Progenitor cell of endocrine pancreas (in vitro differentiated cells): Measurements from ENCODE around the gene DIS3L2. TPM values are rescaled to one million over a fixed set of nuclear protein-coding genes. Genes with fewer than 3 reads are reported as not detected.

Source experiments
- DNase-seq: peaks from one replicate; pipeline ENCODE4 v3.0.0; 2021; ENCODE audit warnings: low spot score; ENCODE audit not compliant: unreplicated experiment
- H3K27ac Mint-ChIP-seq: 2 replicates; pipeline ENCODE4 v1.8.0; 2021; ENCODE audit warnings: mild to moderate bottlenecking, moderate library complexity, mixed read lengths
- H3K27me3 Mint-ChIP-seq: 2 replicates; pipeline ENCODE4 v1.8.0; 2021; ENCODE audit warnings: mixed read lengths
- H3K36me3 Mint-ChIP-seq: 2 replicates; pipeline ENCODE4 v1.8.0; 2022; ENCODE audit warnings: mixed read lengths; ENCODE audit not compliant: insufficient read depth
- H3K4me1 Mint-ChIP-seq: 2 replicates; pipeline ENCODE4 v1.8.0; 2021; ENCODE audit warnings: low read depth, mixed read lengths
- H3K4me3 Mint-ChIP-seq: 2 replicates; pipeline ENCODE4 v1.8.0; 2021; ENCODE audit warnings: low read depth, mild to moderate bottlenecking, moderate library complexity, mixed read lengths
- H3K9me3 Mint-ChIP-seq: 2 replicates; pipeline ENCODE4 v1.8.0; 2021; ENCODE audit warnings: low read depth, mixed read lengths
- total RNA-seq: library from RNA; stranded (reverse); gene quantifications from 2 replicates; pipeline ENCODE4 v1.2.1, GENCODE V29; 2021
- TF ChIP-seq, protein P1 (sequence below): fragments of 200-600 bp; sonication (generic); IDR thresholded peaks from one replicate; pipeline ENCODE4 v1.5.0; 2021; ENCODE audit warnings: antibody characterized with exemption, mild to moderate bottlenecking; ENCODE audit not compliant: unreplicated experiment

Gene DIS3L2
- total RNA-seq, 1 donor from 2014 or later: 59.3 TPM

DNA sequence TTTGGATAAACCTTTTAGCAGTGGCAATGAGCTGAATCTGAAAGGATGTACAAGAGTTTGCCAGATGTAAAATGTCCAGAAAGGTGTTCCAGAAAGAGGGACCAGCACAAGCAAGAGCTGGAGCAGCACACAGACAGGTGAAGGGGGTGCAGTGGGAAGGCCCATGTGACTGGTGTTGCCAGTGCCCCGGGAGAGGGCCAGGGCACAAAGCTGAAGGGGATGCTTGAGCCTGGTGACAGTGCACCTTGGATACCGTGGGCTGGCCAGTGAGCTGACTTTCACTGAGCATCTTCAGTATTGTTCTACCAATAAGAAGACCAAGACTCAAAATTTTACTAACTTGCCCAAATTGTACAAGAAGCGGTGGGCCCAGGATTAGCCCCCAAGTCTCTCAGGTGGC is 284.7 kb downstream of the DIS3L2 start:
- H3K4me1 Mint-ChIP-seq: no peaks in the 10 kb centered on the region
- H3K36me3 Mint-ChIP-seq: peaks cover 7% of the 10 kb centered on the region
- no peak for DNase-seq

DNA sequence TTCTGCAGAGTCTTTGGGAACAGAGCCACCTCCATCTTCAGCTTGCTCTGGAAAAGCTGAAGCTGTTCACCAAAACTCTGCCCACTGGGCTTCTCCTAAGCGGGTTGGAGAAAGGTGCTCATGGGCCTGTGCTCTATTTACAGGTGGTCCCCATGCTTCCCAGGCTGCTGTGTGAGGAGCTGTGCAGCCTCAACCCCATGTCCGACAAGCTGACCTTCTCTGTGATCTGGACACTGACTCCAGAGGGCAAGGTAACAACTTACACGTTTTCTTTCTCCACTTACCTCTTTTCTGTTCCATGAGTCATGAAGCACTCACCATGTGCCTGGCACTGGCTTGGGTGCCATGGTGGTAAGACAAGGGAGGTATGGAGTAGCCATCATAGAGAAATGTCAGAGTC is 287.6 kb downstream of the DIS3L2 start:
- Mint-ChIP-seq H3K27me3 (no peaks in the 10 kb centered on the region), H3K36me3 (peaks cover 10% of the 10 kb centered on the region), H3K9me3 (no peaks in the 10 kb centered on the region), H3K4me1 (no peaks in the 10 kb centered on the region), H3K4me3 (no peak overlapping the region), H3K27ac (no peak overlapping the region)
- TF ChIP-seq, protein P1, sequence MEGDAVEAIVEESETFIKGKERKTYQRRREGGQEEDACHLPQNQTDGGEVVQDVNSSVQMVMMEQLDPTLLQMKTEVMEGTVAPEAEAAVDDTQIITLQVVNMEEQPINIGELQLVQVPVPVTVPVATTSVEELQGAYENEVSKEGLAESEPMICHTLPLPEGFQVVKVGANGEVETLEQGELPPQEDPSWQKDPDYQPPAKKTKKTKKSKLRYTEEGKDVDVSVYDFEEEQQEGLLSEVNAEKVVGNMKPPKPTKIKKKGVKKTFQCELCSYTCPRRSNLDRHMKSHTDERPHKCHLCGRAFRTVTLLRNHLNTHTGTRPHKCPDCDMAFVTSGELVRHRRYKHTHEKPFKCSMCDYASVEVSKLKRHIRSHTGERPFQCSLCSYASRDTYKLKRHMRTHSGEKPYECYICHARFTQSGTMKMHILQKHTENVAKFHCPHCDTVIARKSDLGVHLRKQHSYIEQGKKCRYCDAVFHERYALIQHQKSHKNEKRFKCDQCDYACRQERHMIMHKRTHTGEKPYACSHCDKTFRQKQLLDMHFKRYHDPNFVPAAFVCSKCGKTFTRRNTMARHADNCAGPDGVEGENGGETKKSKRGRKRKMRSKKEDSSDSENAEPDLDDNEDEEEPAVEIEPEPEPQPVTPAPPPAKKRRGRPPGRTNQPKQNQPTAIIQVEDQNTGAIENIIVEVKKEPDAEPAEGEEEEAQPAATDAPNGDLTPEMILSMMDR: no peak
- no peak for DNase-seq

More for the DNA sequence above, 284.7 kb downstream of the DIS3L2 start:
- H3K27me3 Mint-ChIP-seq: no peaks in the 10 kb centered on the region
- no peak overlapping the region for H3K27ac Mint-ChIP-seq
- TF ChIP-seq, protein P1: no peak
- no peak overlapping the region for H3K4me3 Mint-ChIP-seq
- no peaks in the 10 kb centered on the region for H3K9me3 Mint-ChIP-seq

DNA sequence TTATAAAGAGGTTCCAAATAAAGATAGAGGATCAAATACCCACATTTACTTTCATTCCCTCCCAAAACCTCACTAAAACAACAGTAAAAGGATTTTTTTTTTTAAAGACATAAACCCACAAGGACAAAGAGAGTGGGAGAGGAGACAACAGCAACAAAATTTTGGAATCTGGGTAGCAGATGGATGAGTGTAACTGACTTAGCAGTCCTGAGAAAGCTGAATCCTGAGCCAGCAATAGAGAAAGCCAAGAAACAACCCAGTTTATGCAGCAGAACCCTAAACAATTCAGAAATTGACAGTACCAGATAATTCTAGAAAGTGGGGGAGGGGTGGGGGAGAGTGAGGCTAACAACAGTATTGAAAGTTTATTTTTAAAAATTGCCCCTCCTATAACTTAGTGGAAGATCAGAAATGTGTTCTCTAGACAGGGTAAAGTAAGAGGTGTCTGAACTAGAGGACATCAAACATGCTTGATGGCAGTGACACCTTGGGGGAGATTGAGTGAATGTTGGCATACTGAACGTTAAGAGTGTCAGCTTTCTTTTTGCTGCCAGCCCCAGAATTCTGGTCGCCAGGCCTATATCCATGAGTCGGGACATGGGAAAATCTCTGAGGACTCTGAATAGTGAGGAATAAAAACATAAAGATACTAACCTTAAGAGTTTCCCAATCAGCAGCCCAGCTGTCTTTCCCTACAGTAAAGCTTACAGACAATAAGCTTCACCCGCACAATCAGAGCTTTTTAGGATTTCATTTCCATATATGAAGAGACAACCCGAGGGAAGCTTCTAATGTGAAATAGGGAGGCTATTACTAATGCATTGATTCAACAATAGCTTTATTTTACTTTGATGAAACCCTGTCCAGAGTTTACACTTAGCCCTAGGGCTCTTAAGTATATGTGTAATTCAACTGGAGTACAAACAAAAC is 289.0 kb downstream of the DIS3L2 start:
- Mint-ChIP-seq H3K4me1 (no peaks in the 10 kb centered on the region), H3K9me3 (no peaks in the 10 kb centered on the region), H3K36me3 (peaks cover 10% of the 10 kb centered on the region), H3K4me3 (no peak overlapping the region), H3K27ac (no peak overlapping the region), H3K27me3 (no peaks in the 10 kb centered on the region)
- TF ChIP-seq, protein P1: no peak
- DNase-seq: no peak

DNA sequence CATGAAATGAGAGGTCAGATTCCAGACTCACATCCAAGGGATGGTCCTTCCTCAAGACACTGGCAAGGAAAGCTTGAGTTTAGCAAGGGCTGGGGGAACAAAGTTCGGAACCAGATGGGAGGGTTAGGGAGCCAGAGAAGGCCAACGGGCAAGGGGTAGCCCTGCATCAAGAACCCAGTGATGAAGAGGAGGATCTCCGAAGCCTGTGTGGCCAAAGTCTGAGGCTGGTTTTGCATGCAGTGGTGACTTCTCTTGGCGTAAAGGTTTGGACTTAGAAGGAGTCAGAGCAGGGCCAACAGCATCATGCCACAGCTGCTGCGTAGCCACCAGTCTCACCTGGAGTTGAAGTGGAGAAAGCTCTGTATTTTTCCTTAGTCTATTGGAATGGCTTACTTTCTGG is 293.5 kb downstream of the DIS3L2 start:
- TF ChIP-seq, protein P1: no peak
- Mint-ChIP-seq H3K27me3 (no peaks in the 10 kb centered on the region), H3K4me3 (no peak overlapping the region), H3K27ac (no peak overlapping the region), H3K9me3 (no peaks in the 10 kb centered on the region), H3K4me1 (peaks cover 1% of the 10 kb centered on the region), H3K36me3 (peaks cover 9% of the 10 kb centered on the region)
- DNase-seq: no peak

DNA sequence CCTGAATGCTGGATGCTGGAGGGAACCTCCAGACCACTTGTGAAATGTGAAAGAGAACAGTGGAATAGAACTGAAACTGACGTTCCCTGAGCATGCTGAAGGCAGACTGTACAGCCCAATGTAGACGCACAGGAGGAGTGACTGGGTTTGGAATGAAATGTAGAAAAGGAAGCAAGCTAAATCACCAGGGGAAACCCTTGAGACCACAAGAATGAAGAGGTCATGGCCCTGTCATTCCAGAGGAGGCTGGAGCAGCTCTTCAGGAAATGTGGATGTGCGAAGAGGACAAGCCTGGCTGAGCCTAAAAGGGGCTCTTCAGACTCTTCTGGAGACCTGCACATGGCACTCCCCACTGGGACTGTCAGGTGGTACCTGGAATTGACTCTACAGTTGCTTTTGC is 298.6 kb downstream of the DIS3L2 start:
- no peak for DNase-seq
- Mint-ChIP-seq H3K4me1 (peaks cover 1% of the 10 kb centered on the region), H3K4me3 (no peak overlapping the region), H3K27me3 (no peaks in the 10 kb centered on the region), H3K27ac (peak overlapping the region; percentile 9), H3K9me3 (no peaks in the 10 kb centered on the region), H3K36me3 (peaks cover 14% of the 10 kb centered on the region)
- TF ChIP-seq, protein P1: no peak
